ENCODE data around the gene NACC2. TPM values are rescaled to one million over a fixed set of nuclear protein-coding genes. Genes with fewer than 3 reads are reported as not detected.

The NACC2 gene
- total and polyA plus RNA-seq, 2 experiments from 2014 or later, result 3.8 to 20.8 TPM

DNA sequence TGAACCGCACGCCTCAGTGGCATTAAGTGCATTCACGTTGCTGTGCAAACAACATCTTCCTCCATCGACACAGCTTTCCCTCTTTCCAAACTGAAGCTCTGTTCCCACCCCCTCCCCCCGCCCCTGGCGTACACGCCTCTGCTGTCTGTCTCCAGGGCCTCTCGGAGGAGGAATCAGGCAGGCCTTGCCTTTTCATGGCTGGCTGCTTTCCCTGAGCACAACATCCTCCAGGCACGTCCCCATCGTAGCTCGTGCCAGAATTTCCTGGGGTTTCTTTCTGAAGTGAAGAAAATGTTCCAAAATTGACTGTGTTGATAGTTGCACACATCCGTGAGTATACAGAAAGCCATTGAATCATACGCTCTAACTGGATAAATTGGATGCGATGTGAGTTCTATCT lies 45.9 kb upstream of the NACC2 start:
- Histone ChIP-seq H3K79me2 (replicated peaks; ENCODE audit: insufficient read depth) (no peaks in the 10 kb centered on the region), H3K9me2 (ENCODE audit: insufficient read depth) (no peaks in the 10 kb centered on the region), H3K4me1 (ENCODE audit: insufficient read depth) (peaks cover 15% of the 10 kb centered on the region), H3K27me3 (ENCODE audit: insufficient read depth) (no peaks in the 10 kb centered on the region), H3K4me2 (no peak overlapping the region), H3K4me3 (no peak overlapping the region), H3K36me3 (ENCODE audit: insufficient read depth) (no peaks in the 10 kb centered on the region), H3K27ac (ENCODE audit: low read depth) (no peak overlapping the region), H4K20me1 (replicated peaks; ENCODE audit: insufficient read depth) (no peaks in the 10 kb centered on the region), H2AFZ (no peak overlapping the region), H3F3A (replicated peaks; ENCODE audit: low read depth) (no peaks in the 10 kb centered on the region)
- Mint-ChIP-seq H3K27me3 (ENCODE audit: insufficient read depth, low read depth, poor library complexity) (peaks cover 7% of the 10 kb centered on the region), H3K4me1 (peaks cover 12% of the 10 kb centered on the region), H3K27ac (no peak overlapping the region), H3K36me3 (ENCODE audit: low read depth) (no peaks in the 10 kb centered on the region), H3K4me3 (no peak overlapping the region), H3K9me3 (no peaks in the 10 kb centered on the region; the same call in 2 of the 3 replicates)
- DNase-seq (ENCODE audit: low spot score), result no peak
- ATAC-seq, result no peak
- TF ChIP-seq STAT1 (IDR thresholded peaks at IDR 0.05; ENCODE audit: unreplicated experiment), result no peak
- no peak for TF ChIP-seq NANOG (IDR thresholded peaks at IDR 0.05; ENCODE audit: borderline replicate concordance)
- TF ChIP-seq EZH2phosphoT487 (IDR thresholded peaks at IDR 0.05; ENCODE audit: unreplicated experiment), result no peak
- TF ChIP-seq ZNF114 (CRISPR knock-in tag; IDR thresholded peaks at IDR 0.05), result no peak
- no peak for TF ChIP-seq ETS1 (IDR thresholded peaks at IDR 0.05)
- no peak for TF ChIP-seq CTCF (conservative IDR thresholded peaks at IDR 0.05; ENCODE audit: low read depth in 2 of 2)
- no peak for TF ChIP-seq ZNF462 (CRISPR knock-in tag; IDR thresholded peaks at IDR 0.05)
- TF ChIP-seq, protein P1, sequence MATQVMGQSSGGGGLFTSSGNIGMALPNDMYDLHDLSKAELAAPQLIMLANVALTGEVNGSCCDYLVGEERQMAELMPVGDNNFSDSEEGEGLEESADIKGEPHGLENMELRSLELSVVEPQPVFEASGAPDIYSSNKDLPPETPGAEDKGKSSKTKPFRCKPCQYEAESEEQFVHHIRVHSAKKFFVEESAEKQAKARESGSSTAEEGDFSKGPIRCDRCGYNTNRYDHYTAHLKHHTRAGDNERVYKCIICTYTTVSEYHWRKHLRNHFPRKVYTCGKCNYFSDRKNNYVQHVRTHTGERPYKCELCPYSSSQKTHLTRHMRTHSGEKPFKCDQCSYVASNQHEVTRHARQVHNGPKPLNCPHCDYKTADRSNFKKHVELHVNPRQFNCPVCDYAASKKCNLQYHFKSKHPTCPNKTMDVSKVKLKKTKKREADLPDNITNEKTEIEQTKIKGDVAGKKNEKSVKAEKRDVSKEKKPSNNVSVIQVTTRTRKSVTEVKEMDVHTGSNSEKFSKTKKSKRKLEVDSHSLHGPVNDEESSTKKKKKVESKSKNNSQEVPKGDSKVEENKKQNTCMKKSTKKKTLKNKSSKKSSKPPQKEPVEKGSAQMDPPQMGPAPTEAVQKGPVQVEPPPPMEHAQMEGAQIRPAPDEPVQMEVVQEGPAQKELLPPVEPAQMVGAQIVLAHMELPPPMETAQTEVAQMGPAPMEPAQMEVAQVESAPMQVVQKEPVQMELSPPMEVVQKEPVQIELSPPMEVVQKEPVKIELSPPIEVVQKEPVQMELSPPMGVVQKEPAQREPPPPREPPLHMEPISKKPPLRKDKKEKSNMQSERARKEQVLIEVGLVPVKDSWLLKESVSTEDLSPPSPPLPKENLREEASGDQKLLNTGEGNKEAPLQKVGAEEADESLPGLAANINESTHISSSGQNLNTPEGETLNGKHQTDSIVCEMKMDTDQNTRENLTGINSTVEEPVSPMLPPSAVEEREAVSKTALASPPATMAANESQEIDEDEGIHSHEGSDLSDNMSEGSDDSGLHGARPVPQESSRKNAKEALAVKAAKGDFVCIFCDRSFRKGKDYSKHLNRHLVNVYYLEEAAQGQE (IDR thresholded peaks at IDR 0.05; ENCODE audit: unreplicated experiment), result no peak
- no peak for TF ChIP-seq POLR2AphosphoS5 (IDR thresholded peaks at IDR 0.05; ENCODE audit: low read depth)
- TF ChIP-seq CREB1 (CRISPR knock-in tag; IDR thresholded peaks at IDR 0.05; ENCODE audit: low read depth), result no peak
- no peak for TF ChIP-seq EZH2 (IDR thresholded peaks at IDR 0.05; ENCODE audit: low read depth, unreplicated experiment)
- no peak for TF ChIP-seq JUNB (IDR thresholded peaks at IDR 0.05; ENCODE audit: unreplicated experiment)
- no peak for TF ChIP-seq ZNF331 (CRISPR knock-in tag; IDR thresholded peaks at IDR 0.05; ENCODE audit: low read depth)
